B cell (primary cell): ENCODE measurements around the gene SH3RF1.

Source experiments
- EZH2 ChIP-seq: IDR thresholded peaks from 2 replicates; pipeline ENCODE4 v1.6.1; 2012; ENCODE audit warnings: borderline replicate concordance, low read depth, mild to moderate bottlenecking, moderate library complexity, low read length; ENCODE audit not compliant: insufficient read depth, poor library complexity, severe bottlenecking
- TF ChIP-seq, protein P1 (sequence below): fragments of 200-600 bp; IDR thresholded peaks from one replicate; pipeline ENCODE4 v1.8.0; 2022; ENCODE audit warnings: antibody characterized with exemption, mild to moderate bottlenecking

GRCh38 chr4:169212981-169213380 is 57.8 kb downstream of the SH3RF1 start:
- TF ChIP-seq, protein P1, sequence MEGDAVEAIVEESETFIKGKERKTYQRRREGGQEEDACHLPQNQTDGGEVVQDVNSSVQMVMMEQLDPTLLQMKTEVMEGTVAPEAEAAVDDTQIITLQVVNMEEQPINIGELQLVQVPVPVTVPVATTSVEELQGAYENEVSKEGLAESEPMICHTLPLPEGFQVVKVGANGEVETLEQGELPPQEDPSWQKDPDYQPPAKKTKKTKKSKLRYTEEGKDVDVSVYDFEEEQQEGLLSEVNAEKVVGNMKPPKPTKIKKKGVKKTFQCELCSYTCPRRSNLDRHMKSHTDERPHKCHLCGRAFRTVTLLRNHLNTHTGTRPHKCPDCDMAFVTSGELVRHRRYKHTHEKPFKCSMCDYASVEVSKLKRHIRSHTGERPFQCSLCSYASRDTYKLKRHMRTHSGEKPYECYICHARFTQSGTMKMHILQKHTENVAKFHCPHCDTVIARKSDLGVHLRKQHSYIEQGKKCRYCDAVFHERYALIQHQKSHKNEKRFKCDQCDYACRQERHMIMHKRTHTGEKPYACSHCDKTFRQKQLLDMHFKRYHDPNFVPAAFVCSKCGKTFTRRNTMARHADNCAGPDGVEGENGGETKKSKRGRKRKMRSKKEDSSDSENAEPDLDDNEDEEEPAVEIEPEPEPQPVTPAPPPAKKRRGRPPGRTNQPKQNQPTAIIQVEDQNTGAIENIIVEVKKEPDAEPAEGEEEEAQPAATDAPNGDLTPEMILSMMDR: no peak
- TF ChIP-seq EZH2: no peak
